GM23338 (cell line): ENCODE results near the gene ADAM10. TPM values are rescaled to one million over a fixed set of nuclear protein-coding genes. Genes with fewer than 3 reads are reported as not detected.

Experiments
- ATAC-seq: fragments of 200-7000 bp; cut with Tn5 transposase; 3 replicates; pipeline ENCODE4 v1.9.1; 2020
- DNase-seq: peaks from one replicate; pipeline ENCODE4 v3.0.0-alpha.2; 2015; ENCODE audit warnings: low spot score
- H2AFZ ChIP-seq: fragments of 200-600 bp; sonication (generic); 2 replicates; pipeline ENCODE4 v1.8.0; 2016; ENCODE audit warnings: antibody characterized with exemption, mild to moderate bottlenecking, moderate library complexity
- H3F3A ChIP-seq: fragments of 200-600 bp; sonication (generic); replicated peaks from 2 replicates; pipeline ENCODE4 v1.8.0; 2017; ENCODE audit warnings: antibody characterized with exemption, mixed run types, low read depth
- H3K27ac ChIP-seq: fragments of 200-600 bp; sonication (generic); 2 replicates; pipeline ENCODE4 v1.6.1; 2016; ENCODE audit warnings: low read depth
- H3K27me3 ChIP-seq: fragments of 200-600 bp; sonication (generic); 2 replicates; pipeline ENCODE4 v1.8.0; 2016; ENCODE audit warnings: mild to moderate bottlenecking, mixed run types, moderate library complexity; ENCODE audit not compliant: insufficient read depth
- H3K36me3 ChIP-seq: fragments of 200-600 bp; sonication (generic); 2 replicates; pipeline ENCODE4 v1.8.0; 2016; ENCODE audit warnings: mild to moderate bottlenecking; ENCODE audit not compliant: insufficient read depth
- H3K4me1 ChIP-seq: fragments of 200-600 bp; sonication (generic); 2 replicates; pipeline ENCODE4 v1.8.0; 2016; ENCODE audit warnings: mild to moderate bottlenecking, moderate library complexity; ENCODE audit not compliant: insufficient read depth
- H3K4me2 ChIP-seq: fragments of 200-600 bp; sonication (generic); 2 replicates; pipeline ENCODE4 v1.7.1; 2017; ENCODE audit warnings: mixed run types
- H3K4me3 ChIP-seq: fragments of 200-600 bp; sonication (generic); 2 replicates; pipeline ENCODE4 v1.6.1; 2016; ENCODE audit warnings: mixed run types
- H3K79me2 ChIP-seq: fragments of 200-600 bp; sonication (generic); replicated peaks from 2 replicates; pipeline ENCODE4 v1.8.0; 2017; ENCODE audit warnings: mild to moderate bottlenecking; ENCODE audit not compliant: insufficient read depth
- H3K9me2 ChIP-seq: fragments of 200-600 bp; sonication (generic); 2 replicates; pipeline ENCODE4 v1.8.0; 2017; ENCODE audit not compliant: insufficient read depth
- H4K20me1 ChIP-seq: fragments of 200-600 bp; sonication (generic); replicated peaks from 2 replicates; pipeline ENCODE4 v1.8.0; 2017; ENCODE audit warnings: mild to moderate bottlenecking; ENCODE audit not compliant: insufficient read depth
- H3K27ac Mint-ChIP-seq: 2 replicates; pipeline ENCODE4 v1.8.0; 2020; ENCODE audit warnings: inconsistent platforms, mild to moderate bottlenecking, moderate library complexity, mixed read lengths
- H3K27me3 Mint-ChIP-seq: 3 replicates; pipeline ENCODE4 v1.8.0; 2022; ENCODE audit warnings: low read depth, mild to moderate bottlenecking, moderate library complexity, mixed read lengths, inconsistent platforms; ENCODE audit not compliant: insufficient read depth, poor library complexity
- H3K36me3 Mint-ChIP-seq: 3 replicates; pipeline ENCODE4 v1.8.0; 2021; ENCODE audit warnings: low read depth, mild to moderate bottlenecking, inconsistent platforms, moderate library complexity, mixed read lengths
- H3K4me1 Mint-ChIP-seq: 3 replicates; pipeline ENCODE4 v1.8.0; 2020; ENCODE audit warnings: mild to moderate bottlenecking, inconsistent platforms, mixed read lengths
- H3K4me3 Mint-ChIP-seq: 3 replicates; pipeline ENCODE4 v1.8.0; 2021; ENCODE audit warnings: moderate library complexity, mild to moderate bottlenecking, inconsistent platforms, mixed read lengths
- H3K9me3 Mint-ChIP-seq: 3 replicates; pipeline ENCODE4 v1.8.0; 2020; ENCODE audit warnings: moderate library complexity, mild to moderate bottlenecking, inconsistent platforms, mixed read lengths
- EZH2phosphoT487 ChIP-seq: fragments of 200-600 bp; sonication (generic); IDR thresholded peaks from one replicate; pipeline ENCODE4 v1.8.1; 2018; ENCODE audit warnings: antibody characterized with exemption; ENCODE audit not compliant: unreplicated experiment
- NANOG ChIP-seq: IDR thresholded peaks from 2 replicates; pipeline ENCODE4 v1.6.1; 2016; ENCODE audit warnings: antibody characterized with exemption, borderline replicate concordance
- POLR2AphosphoS5 ChIP-seq: IDR thresholded peaks from 2 replicates; pipeline ENCODE4 v1.6.1; 2016; ENCODE audit warnings: antibody characterized with exemption, low read depth
- STAT1 ChIP-seq: IDR thresholded peaks from one replicate; pipeline ENCODE4 v1.6.1; 2016; ENCODE audit warnings: antibody characterized with exemption; ENCODE audit not compliant: unreplicated experiment
- polyA plus RNA-seq: library from polyadenylated mRNA; unstranded; fragments of >200 nt; fragmentation: Nextera tagmentation; extraction: Ambion mirVana; gene quantifications from 2 replicates; pipeline ENCODE4 v1.2.1, GENCODE V29; 2016
- total RNA-seq: library from RNA; depleted of rRNA; stranded (reverse); fragments of >200 nt; shearing (Covaris generic); gene quantifications from 2 replicates; pipeline ENCODE4 v1.2.3, GENCODE V29; 2014
- TF ChIP-seq, protein P1 (sequence below), 2 experiments: fragments of 200-600 bp in 1 of 2; sonication (generic) in 1 of 2; conservative IDR thresholded peaks; 2 replicates each; pipeline versions ENCODE4 v1.5.1 to v1.6.1; 2016 to 2017; ENCODE audit warnings: antibody characterized with exemption in 2 of 2, low read depth in 2 of 2, mild to moderate bottlenecking in 2 of 2, moderate library complexity in 1 of 2
- TF ChIP-seq, protein P2 (sequence below): fragments of 250-450 bp; sonication (Bioruptor Pico); IDR thresholded peaks from 2 replicates; pipeline ENCODE4 v1.5.0; 2020; ENCODE audit warnings: mild to moderate bottlenecking, moderate library complexity
- TF ChIP-seq, protein P3 (sequence below): IDR thresholded peaks from one replicate; pipeline ENCODE4 v1.6.1; 2018; ENCODE audit warnings: antibody characterized with exemption; ENCODE audit not compliant: unreplicated experiment

ADAM10 gene
- total and polyA plus RNA-seq, 2 experiments from 2014 or later, result 25.0 to 114 TPM

GRCh38 chr15:58590926-58591325 lies 158.6 kb downstream of the ADAM10 start:
- H3K27ac Mint-ChIP-seq, result no peak overlapping the region; the same call in 1 of the 2 replicates
- ATAC-seq, result no peak
- TF ChIP-seq, protein P1, sequence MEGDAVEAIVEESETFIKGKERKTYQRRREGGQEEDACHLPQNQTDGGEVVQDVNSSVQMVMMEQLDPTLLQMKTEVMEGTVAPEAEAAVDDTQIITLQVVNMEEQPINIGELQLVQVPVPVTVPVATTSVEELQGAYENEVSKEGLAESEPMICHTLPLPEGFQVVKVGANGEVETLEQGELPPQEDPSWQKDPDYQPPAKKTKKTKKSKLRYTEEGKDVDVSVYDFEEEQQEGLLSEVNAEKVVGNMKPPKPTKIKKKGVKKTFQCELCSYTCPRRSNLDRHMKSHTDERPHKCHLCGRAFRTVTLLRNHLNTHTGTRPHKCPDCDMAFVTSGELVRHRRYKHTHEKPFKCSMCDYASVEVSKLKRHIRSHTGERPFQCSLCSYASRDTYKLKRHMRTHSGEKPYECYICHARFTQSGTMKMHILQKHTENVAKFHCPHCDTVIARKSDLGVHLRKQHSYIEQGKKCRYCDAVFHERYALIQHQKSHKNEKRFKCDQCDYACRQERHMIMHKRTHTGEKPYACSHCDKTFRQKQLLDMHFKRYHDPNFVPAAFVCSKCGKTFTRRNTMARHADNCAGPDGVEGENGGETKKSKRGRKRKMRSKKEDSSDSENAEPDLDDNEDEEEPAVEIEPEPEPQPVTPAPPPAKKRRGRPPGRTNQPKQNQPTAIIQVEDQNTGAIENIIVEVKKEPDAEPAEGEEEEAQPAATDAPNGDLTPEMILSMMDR (conservative IDR thresholded peaks at IDR 0.05; ENCODE audit: low read depth in 2 of 2), result no peak
- TF ChIP-seq POLR2AphosphoS5 (no peak), STAT1 (no peak)

GRCh38 chr15:58590236-58590635 lies 159.3 kb downstream of the ADAM10 start:
- Histone ChIP-seq H3K9me2 (no peaks in the 10 kb centered on the region), H3F3A (no peaks in the 10 kb centered on the region), H3K79me2 (no peaks in the 10 kb centered on the region), H3K4me1 (no peaks in the 10 kb centered on the region), H3K36me3 (no peaks in the 10 kb centered on the region), H2AFZ (no peak overlapping the region), H4K20me1 (no peaks in the 10 kb centered on the region), H3K4me3 (no peak overlapping the region), H3K27ac (no peak overlapping the region), H3K27me3 (no peaks in the 10 kb centered on the region), H3K4me2 (no peak overlapping the region)
- H3K27me3 Mint-ChIP-seq, result peaks cover 3% of the 10 kb centered on the region
- H3K4me3 Mint-ChIP-seq, result no peak overlapping the region
- ATAC-seq (no peak), DNase-seq (no peak)
- H3K4me1 Mint-ChIP-seq, result peaks cover 6% of the 10 kb centered on the region; the same call in 1 of the 3 replicates
- no peak overlapping the region for H3K27ac Mint-ChIP-seq
- no peaks in the 10 kb centered on the region for H3K36me3 Mint-ChIP-seq
- no peaks in the 10 kb centered on the region for H3K9me3 Mint-ChIP-seq
- TF ChIP-seq, protein P1 (conservative IDR thresholded peaks at IDR 0.05; ENCODE audit: low read depth in 2 of 2), result no peak
- TF ChIP-seq, protein P2, sequence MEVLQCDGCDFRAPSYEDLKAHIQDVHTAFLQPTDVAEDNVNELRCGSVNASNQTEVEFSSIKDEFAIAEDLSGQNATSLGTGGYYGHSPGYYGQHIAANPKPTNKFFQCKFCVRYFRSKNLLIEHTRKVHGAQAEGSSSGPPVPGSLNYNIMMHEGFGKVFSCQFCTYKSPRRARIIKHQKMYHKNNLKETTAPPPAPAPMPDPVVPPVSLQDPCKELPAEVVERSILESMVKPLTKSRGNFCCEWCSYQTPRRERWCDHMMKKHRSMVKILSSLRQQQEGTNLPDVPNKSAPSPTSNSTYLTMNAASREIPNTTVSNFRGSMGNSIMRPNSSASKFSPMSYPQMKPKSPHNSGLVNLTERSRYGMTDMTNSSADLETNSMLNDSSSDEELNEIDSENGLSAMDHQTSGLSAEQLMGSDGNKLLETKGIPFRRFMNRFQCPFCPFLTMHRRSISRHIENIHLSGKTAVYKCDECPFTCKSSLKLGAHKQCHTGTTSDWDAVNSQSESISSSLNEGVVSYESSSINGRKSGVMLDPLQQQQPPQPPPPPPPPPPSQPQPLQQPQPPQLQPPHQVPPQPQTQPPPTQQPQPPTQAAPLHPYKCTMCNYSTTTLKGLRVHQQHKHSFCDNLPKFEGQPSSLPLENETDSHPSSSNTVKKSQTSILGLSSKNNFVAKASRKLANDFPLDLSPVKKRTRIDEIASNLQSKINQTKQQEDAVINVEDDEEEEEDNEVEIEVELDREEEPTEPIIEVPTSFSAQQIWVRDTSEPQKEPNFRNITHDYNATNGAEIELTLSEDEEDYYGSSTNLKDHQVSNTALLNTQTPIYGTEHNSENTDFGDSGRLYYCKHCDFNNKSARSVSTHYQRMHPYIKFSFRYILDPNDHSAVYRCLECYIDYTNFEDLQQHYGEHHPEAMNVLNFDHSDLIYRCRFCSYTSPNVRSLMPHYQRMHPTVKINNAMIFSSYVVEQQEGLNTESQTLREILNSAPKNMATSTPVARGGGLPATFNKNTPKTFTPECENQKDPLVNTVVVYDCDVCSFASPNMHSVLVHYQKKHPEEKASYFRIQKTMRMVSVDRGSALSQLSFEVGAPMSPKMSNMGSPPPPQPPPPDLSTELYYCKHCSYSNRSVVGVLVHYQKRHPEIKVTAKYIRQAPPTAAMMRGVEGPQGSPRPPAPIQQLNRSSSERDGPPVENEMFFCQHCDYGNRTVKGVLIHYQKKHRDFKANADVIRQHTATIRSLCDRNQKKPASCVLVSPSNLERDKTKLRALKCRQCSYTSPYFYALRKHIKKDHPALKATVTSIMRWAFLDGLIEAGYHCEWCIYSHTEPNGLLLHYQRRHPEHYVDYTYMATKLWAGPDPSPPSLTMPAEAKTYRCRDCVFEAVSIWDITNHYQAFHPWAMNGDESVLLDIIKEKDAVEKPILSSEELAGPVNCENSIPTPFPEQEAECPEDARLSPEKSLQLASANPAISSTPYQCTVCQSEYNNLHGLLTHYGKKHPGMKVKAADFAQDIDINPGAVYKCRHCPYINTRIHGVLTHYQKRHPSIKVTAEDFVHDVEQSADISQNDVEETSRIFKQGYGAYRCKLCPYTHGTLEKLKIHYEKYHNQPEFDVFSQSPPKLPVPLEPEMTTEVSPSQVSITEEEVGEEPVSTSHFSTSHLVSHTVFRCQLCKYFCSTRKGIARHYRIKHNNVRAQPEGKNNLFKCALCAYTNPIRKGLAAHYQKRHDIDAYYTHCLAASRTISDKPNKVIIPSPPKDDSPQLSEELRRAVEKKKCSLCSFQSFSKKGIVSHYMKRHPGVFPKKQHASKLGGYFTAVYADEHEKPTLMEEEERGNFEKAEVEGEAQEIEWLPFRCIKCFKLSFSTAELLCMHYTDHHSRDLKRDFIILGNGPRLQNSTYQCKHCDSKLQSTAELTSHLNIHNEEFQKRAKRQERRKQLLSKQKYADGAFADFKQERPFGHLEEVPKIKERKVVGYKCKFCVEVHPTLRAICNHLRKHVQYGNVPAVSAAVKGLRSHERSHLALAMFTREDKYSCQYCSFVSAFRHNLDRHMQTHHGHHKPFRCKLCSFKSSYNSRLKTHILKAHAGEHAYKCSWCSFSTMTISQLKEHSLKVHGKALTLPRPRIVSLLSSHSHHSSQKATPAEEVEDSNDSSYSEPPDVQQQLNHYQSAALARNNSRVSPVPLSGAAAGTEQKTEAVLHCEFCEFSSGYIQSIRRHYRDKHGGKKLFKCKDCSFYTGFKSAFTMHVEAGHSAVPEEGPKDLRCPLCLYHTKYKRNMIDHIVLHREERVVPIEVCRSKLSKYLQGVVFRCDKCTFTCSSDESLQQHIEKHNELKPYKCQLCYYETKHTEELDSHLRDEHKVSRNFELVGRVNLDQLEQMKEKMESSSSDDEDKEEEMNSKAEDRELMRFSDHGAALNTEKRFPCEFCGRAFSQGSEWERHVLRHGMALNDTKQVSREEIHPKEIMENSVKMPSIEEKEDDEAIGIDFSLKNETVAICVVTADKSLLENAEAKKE (CRISPR knock-in tag), result no peak
- TF ChIP-seq STAT1 (no peak), NANOG (no peak), EZH2phosphoT487 (no peak), POLR2AphosphoS5 (no peak)
- TF ChIP-seq, protein P3, sequence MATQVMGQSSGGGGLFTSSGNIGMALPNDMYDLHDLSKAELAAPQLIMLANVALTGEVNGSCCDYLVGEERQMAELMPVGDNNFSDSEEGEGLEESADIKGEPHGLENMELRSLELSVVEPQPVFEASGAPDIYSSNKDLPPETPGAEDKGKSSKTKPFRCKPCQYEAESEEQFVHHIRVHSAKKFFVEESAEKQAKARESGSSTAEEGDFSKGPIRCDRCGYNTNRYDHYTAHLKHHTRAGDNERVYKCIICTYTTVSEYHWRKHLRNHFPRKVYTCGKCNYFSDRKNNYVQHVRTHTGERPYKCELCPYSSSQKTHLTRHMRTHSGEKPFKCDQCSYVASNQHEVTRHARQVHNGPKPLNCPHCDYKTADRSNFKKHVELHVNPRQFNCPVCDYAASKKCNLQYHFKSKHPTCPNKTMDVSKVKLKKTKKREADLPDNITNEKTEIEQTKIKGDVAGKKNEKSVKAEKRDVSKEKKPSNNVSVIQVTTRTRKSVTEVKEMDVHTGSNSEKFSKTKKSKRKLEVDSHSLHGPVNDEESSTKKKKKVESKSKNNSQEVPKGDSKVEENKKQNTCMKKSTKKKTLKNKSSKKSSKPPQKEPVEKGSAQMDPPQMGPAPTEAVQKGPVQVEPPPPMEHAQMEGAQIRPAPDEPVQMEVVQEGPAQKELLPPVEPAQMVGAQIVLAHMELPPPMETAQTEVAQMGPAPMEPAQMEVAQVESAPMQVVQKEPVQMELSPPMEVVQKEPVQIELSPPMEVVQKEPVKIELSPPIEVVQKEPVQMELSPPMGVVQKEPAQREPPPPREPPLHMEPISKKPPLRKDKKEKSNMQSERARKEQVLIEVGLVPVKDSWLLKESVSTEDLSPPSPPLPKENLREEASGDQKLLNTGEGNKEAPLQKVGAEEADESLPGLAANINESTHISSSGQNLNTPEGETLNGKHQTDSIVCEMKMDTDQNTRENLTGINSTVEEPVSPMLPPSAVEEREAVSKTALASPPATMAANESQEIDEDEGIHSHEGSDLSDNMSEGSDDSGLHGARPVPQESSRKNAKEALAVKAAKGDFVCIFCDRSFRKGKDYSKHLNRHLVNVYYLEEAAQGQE, result no peak

More at GRCh38 chr15:58590926-58591325, 158.6 kb downstream of the ADAM10 start:
- Histone ChIP-seq H2AFZ (no peak overlapping the region), H3F3A (no peaks in the 10 kb centered on the region), H3K79me2 (no peaks in the 10 kb centered on the region), H3K27ac (no peak overlapping the region), H3K27me3 (no peaks in the 10 kb centered on the region), H4K20me1 (no peaks in the 10 kb centered on the region), H3K4me2 (no peak overlapping the region), H3K9me2 (no peaks in the 10 kb centered on the region), H3K4me1 (no peaks in the 10 kb centered on the region), H3K36me3 (no peaks in the 10 kb centered on the region), H3K4me3 (no peak overlapping the region)
- Mint-ChIP-seq H3K36me3 (no peaks in the 10 kb centered on the region), H3K9me3 (no peaks in the 10 kb centered on the region), H3K4me3 (no peak overlapping the region), H3K4me1 (peaks cover 3% of the 10 kb centered on the region; the same call in 1 of the 3 replicates), H3K27me3 (peaks cover 3% of the 10 kb centered on the region)
- DNase-seq, result no peak
